Prostate gland (tissue), 2 donors: Measurements from ENCODE around the gene GC. TPM values are rescaled to one million over a fixed set of nuclear protein-coding genes. Genes with fewer than 3 reads are reported as not detected.

Source experiments
- DNase-seq: peaks from one replicate; pipeline ENCODE4 v3.0.0-alpha.2; 2019; ENCODE audit warnings: low spot score
- H3K27ac ChIP-seq, 2 donors: fragments of 200-600 bp; sonication (generic); 2 replicates each; pipeline ENCODE4 v1.5.1; 2017 to 2019
- H3K27me3 ChIP-seq: fragments of 200-600 bp; sonication (generic); replicated peaks from 2 replicates; pipeline ENCODE4 v1.5.1; 2019; ENCODE audit not compliant: insufficient read depth
- H3K36me3 ChIP-seq, 2 donors: fragments of 200-600 bp; sonication (generic); 1 replicate in 1 of 2; 2 replicates in 1 of 2; pipeline versions ENCODE4 v1.5.1 to v1.8.1; 2017 to 2019
- H3K4me1 ChIP-seq: fragments of 200-600 bp; sonication (generic); replicated peaks from 2 replicates; pipeline ENCODE4 v1.5.1; 2019
- H3K4me3 ChIP-seq, 2 donors: fragments of 200-600 bp; sonication (generic); 2 replicates each; pipeline ENCODE4 v1.5.1; 2017 to 2019
- H3K9me3 ChIP-seq: fragments of 200-600 bp; sonication (generic); 2 replicates; pipeline ENCODE4 v1.5.1; 2017
- CTCF ChIP-seq, 4 experiments: fragments of 200-600 bp in 2 of 4; fragments of 450-650 bp in 2 of 4; sonication (generic) in 2 of 4; IDR thresholded peaks; 1 replicate in 3 of 4; 2 replicates in 1 of 4; pipeline ENCODE4 v1.5.1; 2016 to 2019; ENCODE audit warnings: antibody characterized with exemption in 4 of 4, mild to moderate bottlenecking in 2 of 4, moderate library complexity in 2 of 4
- POLR2A ChIP-seq: fragments of 450-650 bp; IDR thresholded peaks from one replicate; pipeline ENCODE4 v1.6.1; 2016; ENCODE audit warnings: antibody characterized with exemption, mild to moderate bottlenecking
- POLR2AphosphoS5 ChIP-seq: sonication (generic); formaldehyde crosslinking; IDR thresholded peaks from one replicate; pipeline ENCODE4 v1.6.1; 2017; ENCODE audit warnings: antibody characterized with exemption
- WGBS: methylation state at CpG from one replicate; pipeline ENCODE4 v1.1.5; 2018; 5-methylcytosine and 5-hydroxymethylcytosine counted together
- intact Hi-C: fragments of 100-400 bp; cut with DNase I; formaldehyde crosslinking; loops from one replicate; pipeline ENCODE4 v1.14.2; 2022
- total RNA-seq, 2 donors: library from RNA; depleted of rRNA; stranded (reverse); fragments of >200 nt; gene quantifications; one replicate each; pipeline ENCODE4 v1.1.0, GENCODE V29; 2016

Gene GC
- total RNA-seq, 2 donors from 2014 or later, result 0.45 TPM; not detected in 1

DNA sequence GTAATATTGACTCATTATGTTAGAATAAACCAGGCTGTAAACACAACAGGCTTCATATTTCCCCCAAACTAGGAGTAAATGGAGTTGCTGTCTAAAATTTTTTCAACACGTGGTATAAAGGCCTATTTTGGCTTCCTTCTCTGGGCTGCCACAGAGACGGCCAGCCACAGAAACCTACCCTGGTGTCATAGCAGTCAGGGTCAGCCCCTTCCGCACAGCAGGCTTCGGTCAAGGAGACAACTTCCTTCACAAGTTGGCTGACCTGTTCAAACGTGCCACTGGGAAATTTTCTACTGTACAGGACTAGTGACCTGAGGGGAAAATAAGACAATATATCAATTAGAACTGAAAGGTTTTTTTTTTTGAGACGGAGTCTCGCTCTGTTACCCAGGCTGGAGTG, 15.8 kb downstream of the GC start:
- H3K9me3 ChIP-seq, result no peaks in the 10 kb centered on the region
- H3K4me3 ChIP-seq, result no peak overlapping the region
- H3K4me1 ChIP-seq, result no peaks in the 10 kb centered on the region
- no peak overlapping the region for H3K27ac ChIP-seq
- TF ChIP-seq CTCF (IDR thresholded peaks at IDR 0.05) (no peak), POLR2AphosphoS5 (no peak), POLR2A (no peak)
- WGBS, result 61% methylated on average over 7 of the region's 7 CpGs
- intact Hi-C loops, result no loop called here
- no peaks in the 10 kb centered on the region for H3K27me3 ChIP-seq
- H3K36me3 ChIP-seq, result no peaks in the 10 kb centered on the region
- no peak for DNase-seq

DNA sequence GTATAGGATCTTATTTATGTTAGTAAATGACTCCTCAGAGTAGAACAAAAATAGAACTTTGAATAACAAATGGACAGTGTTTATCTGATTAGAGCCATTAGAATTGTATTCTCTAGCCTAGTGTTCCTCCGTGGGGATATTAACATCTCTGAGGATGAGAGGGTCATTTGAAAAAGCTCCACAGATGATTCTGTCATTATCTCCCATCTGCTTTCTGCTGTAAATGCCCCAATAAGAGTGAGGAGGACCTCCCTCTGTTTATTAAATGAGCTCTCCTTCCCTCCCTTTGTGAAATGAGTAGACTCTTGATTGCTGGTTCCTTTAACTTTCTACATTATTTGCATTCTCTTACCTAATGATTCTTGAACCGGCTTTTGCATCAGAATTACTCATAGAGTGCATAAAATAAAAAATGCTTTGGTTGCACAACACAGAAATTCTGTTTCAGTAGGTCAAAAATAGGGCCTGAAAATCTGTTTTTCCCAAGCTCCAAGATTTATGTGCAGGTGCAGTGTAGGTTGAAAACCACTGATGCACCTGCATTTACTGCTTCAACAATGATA, 18.0 kb downstream of the GC start:
- Histone ChIP-seq H3K4me1 (no peaks in the 10 kb centered on the region), H3K27me3 (no peaks in the 10 kb centered on the region), H3K27ac (no peak overlapping the region), H3K36me3 (no peaks in the 10 kb centered on the region), H3K4me3 (no peak overlapping the region), H3K9me3 (no peaks in the 10 kb centered on the region)
- TF ChIP-seq CTCF (IDR thresholded peaks at IDR 0.05), result no peak
- TF ChIP-seq POLR2A, result no peak
- no peak for TF ChIP-seq POLR2AphosphoS5
- intact Hi-C loops, result no loop called here
- DNase-seq, result no peak
- 20% methylated on average over 2 of the region's 2 CpGs for WGBS

DNA sequence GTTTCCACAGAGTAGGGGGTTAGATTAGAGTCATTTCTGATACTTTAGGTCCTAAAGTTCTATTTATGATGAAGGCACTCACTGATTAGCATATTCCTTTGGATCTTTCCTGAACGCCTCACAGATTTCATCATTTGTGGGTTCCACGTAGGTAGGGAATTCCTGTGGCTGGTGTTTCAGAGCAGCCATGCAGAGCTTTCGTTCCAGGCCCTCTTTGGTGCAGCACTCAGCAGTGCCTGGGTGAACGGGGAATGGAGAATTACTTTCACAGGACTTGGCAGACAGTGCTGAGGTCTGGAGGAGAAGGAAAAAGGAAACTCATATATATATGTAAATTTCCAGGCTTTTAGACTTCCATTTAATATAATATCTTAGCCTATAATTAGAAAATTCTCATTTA, 18.5 kb downstream of the GC start:
- no peak for TF ChIP-seq CTCF (IDR thresholded peaks at IDR 0.05)
- TF ChIP-seq POLR2A, result no peak
- no peak for TF ChIP-seq POLR2AphosphoS5
- H3K27ac ChIP-seq, result no peak overlapping the region
- intact Hi-C loops, result no loop called here
- DNase-seq, result no peak
- no peak overlapping the region for H3K4me3 ChIP-seq
- no peaks in the 10 kb centered on the region for H3K36me3 ChIP-seq
- no peaks in the 10 kb centered on the region for H3K4me1 ChIP-seq
- WGBS, result 58% methylated on average over 4 of the region's 4 CpGs
- H3K9me3 ChIP-seq, result no peaks in the 10 kb centered on the region
- H3K27me3 ChIP-seq, result no peaks in the 10 kb centered on the region

- 56% methylated on average over 5 of the region's 5 CpGs for WGBS
- Histone ChIP-seq H3K27me3 (no peaks in the 10 kb centered on the region), H3K4me1 (no peaks in the 10 kb centered on the region), H3K27ac (no peak overlapping the region), H3K36me3 (no peaks in the 10 kb centered on the region), H3K9me3 (no peaks in the 10 kb centered on the region), H3K4me3 (no peak overlapping the region)
- intact Hi-C loops, result no loop called here
- DNase-seq, result no peak
- TF ChIP-seq POLR2A (no peak), POLR2AphosphoS5 (no peak), CTCF (IDR thresholded peaks at IDR 0.05) (no peak)
These were observed 31.4 kb downstream of the GC start for GRCh38 chr4:71752383-71753042.

- Histone ChIP-seq H3K27ac (no peak overlapping the region), H3K4me1 (no peaks in the 10 kb centered on the region), H3K9me3 (no peaks in the 10 kb centered on the region), H3K4me3 (no peak overlapping the region), H3K27me3 (no peaks in the 10 kb centered on the region), H3K36me3 (no peaks in the 10 kb centered on the region)
- WGBS, result 59% methylated on average over 4 of the region's 4 CpGs
- intact Hi-C loops, result no loop called here
- TF ChIP-seq POLR2AphosphoS5 (no peak), CTCF (IDR thresholded peaks at IDR 0.05) (no peak), POLR2A (no peak)
- DNase-seq, result no peak
These were observed 34.8 kb downstream of the GC start for GRCh38 chr4:71749008-71749594.
